ENCODE results near the gene ACSF2.

ACSF2 gene

GRCh38 chr17:50506298-50506697, 80.3 kb downstream of the ACSF2 start:
- DNase-seq = no peak

- DNase-seq = peak; percentile 83
These were observed 82.0 kb downstream of the ACSF2 start, which contains the start of gene MYCBPAP for GRCh38 chr17:50507871-50508572. MYCBPAP (plus strand) TSS chr17:50508439; CDS start chr17:50508675, 236 bp downstream.

GRCh38 chr17:50508573-50509460, 82.8 kb downstream of the ACSF2 start:
- no peak for DNase-seq

- DNase-seq = no peak
These were observed 85.0 kb downstream of the ACSF2 start for GRCh38 chr17:50511058-50511457.

- DNase-seq = no peak
These were observed 87.5 kb downstream of the ACSF2 start for GRCh38 chr17:50513495-50513894.

- no peak for DNase-seq
These were observed 88.4 kb downstream of the ACSF2 start for GRCh38 chr17:50514388-50514787.

- DNase-seq = no peak
These were observed 89.1 kb downstream of the ACSF2 start for GRCh38 chr17:50514936-50515702.

GRCh38 chr17:50517011-50517410, 91.0 kb downstream of the ACSF2 start:
- DNase-seq = no peak

GRCh38 chr17:50517504-50518383, 91.7 kb downstream of the ACSF2 start:
- DNase-seq = no peak

GRCh38 chr17:50518384-50519023, 92.5 kb downstream of the ACSF2 start:
- peak; percentile 49 for DNase-seq

GRCh38 chr17:50519141-50519834, 93.3 kb downstream of the ACSF2 start:
- no peak for DNase-seq

- DNase-seq = no peak
These were observed 94.5 kb downstream of the ACSF2 start for GRCh38 chr17:50520483-50520882.

GRCh38 chr17:50521514-50521913, 95.5 kb downstream of the ACSF2 start:
- no peak for DNase-seq

- no peak for DNase-seq
These were observed 96.7 kb downstream of the ACSF2 start for GRCh38 chr17:50522766-50523165.

GRCh38 chr17:50523208-50523607, 97.2 kb downstream of the ACSF2 start:
- DNase-seq = no peak
